ENCODE results near the gene ADCK2. TPM values are rescaled to one million over a fixed set of nuclear protein-coding genes. Genes with fewer than 3 reads are reported as not detected.
"Not testable (repeated sequence)": the region's sequence is repeated elsewhere in the genome, so short reads cannot be mapped to it uniquely, and the experiment has no call there.

ADCK2 gene, protein sequence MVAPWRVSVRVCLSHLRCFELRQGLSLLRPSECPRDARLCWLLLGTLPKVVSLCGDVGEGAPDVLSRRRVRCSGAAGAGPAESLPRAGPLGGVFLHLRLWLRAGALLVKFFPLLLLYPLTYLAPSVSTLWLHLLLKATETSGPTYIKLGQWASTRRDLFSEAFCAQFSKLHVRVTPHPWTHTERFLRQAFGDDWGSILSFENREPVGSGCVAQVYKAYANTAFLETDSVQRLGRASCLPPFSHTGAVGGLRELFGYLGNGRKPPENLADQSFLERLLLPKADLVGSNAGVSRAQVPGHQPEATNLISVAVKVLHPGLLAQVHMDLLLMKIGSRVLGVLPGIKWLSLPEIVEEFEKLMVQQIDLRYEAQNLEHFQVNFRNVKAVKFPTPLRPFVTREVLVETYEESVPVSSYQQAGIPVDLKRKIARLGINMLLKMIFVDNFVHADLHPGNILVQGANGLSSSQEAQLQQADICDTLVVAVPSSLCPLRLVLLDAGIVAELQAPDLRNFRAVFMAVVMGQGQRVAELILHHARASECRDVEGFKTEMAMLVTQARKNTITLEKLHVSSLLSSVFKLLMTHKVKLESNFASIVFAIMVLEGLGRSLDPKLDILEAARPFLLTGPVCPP
- polyA plus RNA-seq (ENCODE audit: insufficient read length): 13.1 TPM

DNA sequence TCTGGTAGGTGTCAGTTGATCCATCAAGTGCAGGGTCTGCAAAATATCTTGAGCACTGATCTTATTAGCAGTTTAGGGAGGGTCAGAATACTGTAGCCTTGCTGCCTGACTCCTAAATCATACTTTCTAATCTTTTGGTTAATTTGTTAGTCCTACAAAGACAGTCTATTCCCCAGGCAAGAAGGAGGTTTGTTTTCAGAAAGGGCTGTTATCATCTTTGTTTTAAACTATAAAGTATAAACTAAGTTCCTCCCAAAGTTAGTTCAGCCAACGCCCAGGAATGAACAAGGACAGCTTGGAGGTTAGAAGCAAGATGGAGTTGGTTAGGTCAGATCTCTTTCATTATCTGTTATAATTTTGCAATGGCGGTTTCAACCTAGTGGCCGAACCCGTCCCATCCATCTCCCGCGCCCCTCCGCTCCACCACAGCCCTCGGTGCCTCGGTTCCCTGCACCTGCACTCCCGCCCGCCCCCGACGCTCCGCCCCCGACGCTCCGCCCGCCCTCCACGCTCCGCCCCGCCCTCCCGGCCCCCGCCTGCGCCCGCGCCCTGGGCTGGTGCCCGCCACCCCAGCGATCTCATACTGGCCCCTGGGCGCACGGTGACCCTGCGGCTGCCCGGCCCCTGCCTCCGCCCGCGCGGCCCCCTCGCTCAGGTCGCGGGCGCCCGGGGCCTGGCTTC is at the start of gene ADCK2:
Gene ADCK2, plus strand, starts transcription at position 564 of the 681 bp plus-strand sequence. CDS start 386 bp downstream, outside the sequence.
- DNase-seq: no peak

DNA sequence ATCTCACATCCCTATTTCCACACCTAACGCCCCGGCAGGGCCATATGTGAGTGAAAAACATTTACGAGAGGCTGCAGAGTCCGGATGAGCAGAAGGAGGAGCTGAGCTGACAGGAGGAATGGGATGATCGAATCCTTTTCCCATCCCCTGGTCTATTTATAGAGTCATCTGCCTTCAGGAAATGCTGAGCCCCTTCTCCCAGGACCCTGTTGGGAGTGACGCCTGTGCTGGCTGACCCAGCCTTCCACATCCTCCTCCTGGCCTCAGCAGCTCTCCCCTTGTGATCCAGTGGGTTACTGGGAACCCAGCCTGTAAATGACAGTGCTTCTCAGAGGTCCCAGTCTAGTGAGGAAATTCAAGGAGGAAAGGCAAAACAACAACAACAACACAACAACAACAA is 48.8 kb upstream of the ADCK2 start:
- peak; percentile 86 for DNase-seq

DNA sequence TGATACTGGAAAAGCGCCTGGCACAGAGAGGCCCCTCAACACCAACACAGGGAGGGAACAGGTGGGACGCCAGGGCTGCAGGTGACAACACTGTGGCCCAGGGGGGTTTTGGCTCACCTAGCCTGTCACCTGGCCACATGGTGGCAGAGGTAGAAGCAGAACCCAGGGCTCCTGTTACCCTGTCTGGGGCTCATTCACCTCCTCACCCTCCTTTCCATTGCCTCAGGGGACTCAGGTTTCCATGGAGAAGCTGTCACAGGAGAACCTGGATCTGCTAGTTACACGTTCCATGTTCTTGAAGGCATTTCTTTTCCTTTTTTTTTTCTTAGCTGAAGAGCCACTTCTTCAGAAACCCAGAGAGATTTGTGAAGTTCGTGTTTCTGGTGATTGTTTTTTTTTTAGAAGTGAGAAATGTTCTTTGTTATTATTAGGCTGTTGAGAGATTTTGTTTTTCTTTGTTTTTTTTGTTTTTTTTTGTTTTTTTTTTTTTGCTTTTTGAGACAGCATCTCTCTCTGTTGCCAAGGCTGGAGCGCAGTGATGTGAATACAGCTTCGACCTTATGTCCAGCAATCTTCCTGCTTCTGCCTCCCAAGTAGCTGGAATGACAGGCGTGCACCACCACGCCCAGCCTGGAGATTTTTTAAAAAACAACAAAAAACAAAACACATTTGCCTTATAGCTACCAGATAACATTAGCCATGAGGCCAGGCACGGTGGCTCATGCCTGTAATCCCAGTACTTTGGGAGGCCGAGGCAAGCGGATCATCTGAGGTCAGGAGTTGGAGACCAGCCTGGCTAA is 48.2 kb upstream of the ADCK2 start:
- no peak for DNase-seq

DNA sequence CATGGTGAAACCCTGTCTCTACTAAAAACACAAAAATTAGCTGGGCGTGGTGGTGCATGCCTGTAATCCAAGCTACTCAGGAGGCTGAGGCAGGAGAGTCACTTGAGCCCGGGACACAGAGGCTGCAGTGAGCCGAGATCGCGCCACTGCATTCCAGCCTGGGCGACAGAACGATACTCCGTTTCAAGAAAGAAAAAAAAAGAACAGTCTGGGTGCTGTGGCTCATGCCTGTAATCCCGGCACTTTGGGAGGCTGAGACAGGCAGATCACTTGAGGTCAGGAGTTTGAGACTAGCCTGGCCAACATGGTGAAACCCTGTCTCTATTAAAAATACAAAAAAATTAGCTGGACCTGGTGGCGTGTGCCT is 47.6 kb upstream of the ADCK2 start:
- not testable (repeated sequence) for DNase-seq

DNA sequence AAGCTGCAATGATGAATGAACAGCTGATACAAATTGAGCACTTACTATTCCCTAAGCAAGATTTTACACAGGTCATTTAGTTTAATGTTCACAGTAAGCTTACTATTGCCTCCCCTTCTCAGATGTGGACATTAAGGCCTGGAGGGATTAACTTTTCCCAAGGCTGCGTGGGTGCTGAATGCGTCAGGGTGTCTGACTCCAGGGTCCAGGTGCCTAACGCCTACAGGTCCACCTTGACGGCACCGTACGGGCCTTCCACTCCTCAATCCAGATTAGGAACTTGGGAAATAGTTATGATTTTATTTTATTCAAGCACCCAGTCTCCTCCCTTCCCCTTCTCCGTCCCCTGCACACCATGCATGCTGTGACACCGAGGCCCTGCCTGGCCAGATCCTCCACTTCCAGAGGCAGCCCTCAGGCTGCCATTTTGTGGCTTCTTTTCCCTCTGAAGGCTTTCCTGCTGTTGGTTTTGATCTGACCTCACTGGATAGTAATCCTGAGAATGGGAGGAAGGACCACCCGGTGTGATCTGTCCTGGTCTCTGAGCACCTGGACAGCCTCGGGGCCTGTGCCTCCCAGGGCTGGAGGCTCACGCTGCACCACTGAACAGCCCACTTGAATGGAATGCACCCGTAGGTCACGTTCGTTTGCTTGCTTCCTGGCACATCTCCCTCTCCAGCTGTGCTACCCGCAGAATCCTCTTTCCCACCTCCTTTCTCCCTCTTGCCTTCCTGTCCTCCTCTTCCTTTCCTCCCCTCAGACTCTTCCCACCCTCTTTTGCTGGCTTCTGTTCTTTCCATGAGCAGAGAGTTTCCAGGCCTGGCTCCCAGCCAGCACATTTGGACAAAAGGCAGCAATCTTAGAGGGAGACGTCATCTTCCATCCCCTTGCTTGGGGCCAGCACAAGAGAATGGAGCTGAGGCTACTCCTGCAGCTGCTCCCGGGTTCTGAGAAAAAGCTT is 46.6 kb upstream of the ADCK2 start:
- peak; percentile 97 for DNase-seq

DNA sequence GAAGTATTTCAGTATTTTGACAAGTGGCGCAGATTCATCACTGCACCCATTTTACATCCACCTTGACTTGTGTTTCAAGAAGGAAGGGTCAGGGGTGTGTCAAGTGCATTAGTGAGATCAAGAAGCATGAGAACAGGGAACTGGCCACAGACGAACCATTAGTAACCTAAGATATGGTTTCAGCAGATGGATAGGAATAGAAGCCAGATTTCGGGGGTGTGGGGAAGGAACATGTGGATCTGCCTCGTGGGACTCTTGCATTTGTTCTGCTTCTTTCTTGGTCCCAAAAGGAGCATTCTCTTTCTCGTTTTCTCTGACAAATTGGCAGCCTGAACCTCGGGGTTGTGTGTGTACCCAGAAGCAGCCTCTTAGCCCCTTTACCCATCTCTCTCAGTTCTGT is 41.7 kb upstream of the ADCK2 start:
- DNase-seq: peak; percentile 75

DNA sequence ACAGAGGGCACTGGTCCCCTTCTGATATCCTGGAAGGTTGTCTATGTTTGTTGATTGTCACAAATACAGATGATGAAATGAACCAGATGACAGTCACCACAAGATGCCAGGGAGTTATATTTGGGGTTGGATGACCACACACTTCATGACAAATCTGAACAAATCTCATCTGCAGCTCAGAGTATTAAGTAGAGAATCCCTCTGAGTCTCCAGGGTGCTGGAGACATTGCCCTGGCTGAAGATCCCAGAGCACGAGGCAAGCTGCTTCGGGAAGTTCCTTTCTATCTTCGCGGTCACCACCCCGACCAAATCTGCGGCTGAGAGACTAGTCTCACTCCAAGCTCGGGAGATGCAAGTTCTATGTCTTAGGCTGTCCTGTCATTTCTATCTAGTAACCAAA is 41.1 kb upstream of the ADCK2 start:
- no peak for DNase-seq

DNA sequence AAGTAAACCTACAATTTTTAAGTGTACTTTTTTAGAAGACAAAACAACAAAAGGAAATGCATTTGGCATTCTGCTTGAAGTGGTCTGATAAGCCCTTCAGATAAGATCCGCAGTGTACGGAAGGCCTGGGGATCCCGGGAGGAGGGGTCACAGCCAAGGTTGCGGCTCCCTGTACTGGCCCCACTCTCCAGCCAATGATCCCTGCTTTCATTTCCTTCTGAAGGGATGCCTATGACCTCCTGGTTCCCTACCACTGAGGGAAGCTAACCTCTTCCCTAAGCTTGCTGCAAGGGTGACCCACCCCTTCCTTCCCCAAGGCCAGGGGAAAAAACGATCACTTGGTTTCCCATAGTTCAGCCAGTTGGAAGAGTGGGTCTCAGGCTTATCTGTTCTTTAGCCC is 37.4 kb upstream of the ADCK2 start:
- no peak for DNase-seq

DNA sequence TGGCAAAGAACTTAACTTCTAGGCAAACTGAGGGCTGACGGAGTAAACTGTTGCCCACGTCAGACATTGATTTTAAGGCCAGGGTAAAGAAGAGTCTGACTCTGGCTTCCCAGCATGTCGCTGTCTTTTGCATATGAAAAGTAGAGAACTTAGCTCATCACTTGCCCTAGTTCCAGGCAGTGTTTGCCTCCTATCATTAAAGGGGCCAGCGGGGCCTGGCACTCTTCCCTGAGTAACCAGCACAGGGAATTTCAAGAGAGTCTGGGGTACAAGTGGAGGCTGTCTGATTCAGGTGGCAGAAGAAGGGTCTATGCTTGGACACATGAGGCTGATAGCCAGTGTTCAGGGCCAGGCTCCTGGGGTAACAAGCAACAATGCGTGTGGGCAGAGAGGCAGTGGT is 36.9 kb upstream of the ADCK2 start:
- no peak for DNase-seq

DNA sequence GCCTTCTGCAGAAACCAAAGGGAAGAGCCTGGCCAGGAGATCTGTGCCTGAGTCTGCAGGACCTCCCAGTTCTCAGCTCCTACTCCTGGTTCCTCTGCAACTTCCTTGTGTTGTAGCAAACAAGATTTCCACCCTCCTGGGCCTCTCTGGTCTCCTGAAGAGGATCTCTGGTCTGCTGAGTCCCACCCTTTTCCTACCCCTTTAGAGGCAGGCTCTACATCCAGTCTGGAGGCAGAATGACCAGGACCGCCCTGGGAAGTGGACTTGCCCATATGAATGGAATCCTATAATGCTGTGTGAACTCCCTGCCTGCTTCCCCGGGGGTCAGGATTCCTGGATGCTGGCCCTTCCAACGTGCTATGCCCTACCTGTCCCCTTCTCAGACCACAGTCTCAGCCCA is 35.3 kb upstream of the ADCK2 start:
- no peak for DNase-seq

DNA sequence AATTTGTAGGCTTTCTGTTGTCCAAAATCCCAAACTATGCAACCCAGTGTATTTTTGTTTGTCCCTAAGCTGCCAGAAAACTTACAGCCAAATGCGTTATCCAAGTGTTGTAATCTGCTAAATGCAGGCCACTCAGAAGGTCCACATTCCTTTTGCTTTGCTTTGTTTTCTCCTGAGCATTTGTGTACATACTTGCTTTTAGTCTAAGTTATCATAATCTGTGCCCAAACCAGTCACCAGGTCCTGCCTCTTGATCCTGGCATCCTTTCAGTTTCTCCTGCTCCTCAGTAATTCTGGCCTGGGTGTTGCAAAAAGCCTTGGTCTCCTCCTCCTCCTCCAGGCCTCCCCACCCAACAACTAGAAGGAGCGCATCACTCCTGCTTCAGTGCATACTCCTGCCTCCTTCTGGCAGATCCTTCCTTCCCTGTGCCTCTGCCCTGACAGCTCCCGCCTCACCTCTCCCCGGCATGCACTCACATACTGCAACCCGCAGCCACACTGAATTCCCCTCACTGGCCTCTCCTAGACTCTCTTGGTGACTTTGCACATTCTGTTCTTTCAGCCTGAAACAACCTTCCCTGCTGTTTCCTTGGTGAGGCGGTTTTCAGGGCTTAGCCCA is 34.5 kb upstream of the ADCK2 start:
- DNase-seq: peak; percentile 73

DNA sequence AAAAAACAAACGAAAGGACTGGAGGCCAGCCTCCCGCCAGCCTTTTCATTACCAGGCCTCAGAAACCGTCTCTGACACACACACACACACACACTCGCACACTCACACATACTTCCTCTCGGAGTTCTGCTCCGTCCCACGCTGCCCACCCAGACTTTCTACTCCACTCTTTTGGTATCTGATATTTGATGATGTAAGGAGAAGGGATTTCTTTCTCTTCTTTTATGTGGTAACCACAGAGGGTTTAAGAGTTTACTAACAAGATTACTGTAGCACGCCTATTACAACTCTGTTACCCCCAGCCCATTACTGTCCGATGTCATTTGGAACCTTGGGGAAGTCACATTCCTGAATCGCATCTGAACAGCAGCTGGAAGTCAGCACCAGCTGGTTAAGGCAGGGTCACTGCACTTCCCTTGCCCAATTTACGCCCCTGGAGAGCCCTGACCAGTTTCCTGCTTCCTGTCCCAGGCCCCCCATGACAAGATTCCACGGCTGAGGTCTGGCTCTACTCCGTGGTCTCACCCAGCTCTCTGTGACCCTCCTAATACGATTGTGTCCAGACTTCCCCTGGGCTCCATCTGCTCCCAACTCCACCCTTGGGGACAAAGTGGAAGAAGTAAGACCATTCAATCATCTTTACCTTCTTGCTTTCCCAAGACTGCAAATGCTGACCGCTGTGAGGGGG is 33.2 kb upstream of the ADCK2 start:
- DNase-seq: peak; percentile 76

DNA sequence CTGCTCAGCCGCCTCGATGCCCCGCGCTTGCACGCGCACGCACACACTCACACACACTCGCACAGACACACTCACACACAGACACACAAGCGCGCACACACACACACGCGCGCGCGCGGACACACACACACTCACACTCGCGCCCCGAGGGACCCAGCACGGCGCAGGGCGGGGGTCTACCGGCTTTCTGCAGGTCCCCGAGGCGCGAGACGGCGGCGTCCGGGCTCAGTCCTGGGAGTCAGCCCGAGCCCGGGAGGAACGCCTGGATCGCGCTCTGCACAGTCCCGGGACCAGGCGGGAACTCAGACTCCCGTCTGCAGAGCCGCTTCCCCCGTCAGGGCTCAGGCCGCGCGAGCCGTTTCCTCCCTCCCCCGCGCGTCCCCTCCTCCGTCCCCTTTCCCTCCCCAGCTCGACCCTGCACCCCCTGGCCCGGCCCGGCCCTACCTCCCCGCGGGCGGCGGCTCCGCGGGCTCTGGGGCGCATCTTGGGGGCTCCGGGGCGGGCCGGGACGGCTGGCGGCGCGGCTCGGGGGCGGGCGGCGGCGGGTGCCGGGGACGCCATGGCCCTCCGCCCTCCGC is 32.6 kb upstream of the ADCK2 start:
- DNase-seq: no peak

DNA sequence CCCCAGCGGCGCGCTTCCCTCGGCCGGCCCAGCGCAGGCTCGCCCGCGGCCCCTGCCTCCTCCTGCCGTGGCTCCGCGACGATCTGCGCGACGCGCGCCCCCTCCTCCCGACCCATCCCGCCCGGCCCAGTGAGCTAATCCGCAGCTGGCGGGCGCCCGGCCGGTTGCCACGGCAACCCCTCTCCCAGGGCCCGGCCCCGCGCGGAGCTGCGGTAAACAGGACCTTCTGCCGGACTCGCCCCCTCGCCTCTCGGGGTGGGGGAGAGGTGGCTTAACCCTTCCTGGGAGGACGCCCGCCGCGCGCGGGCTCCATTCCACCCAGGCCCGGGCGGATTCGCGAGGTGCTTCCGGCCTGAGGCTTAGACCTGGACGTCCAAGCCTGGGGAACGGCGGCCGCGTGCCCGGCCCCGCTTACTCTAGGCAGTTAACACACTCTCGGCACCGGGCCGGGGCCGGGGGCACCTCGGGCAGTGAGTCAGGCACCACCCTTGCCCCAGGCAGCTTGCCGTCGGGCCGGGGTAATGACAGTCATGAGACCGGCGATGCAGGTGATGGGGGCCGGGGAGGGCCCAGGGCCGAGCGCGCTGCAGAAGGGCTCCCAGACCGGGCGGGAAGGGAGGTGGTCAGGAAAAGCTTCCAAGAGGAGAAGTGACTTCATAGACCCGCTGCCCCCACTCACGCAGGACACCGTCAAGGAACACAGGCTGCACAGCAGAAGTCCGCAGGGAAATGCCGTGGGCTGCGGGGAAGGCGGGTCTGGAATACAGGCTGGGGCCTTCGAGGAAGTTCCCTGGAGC is 31.8 kb upstream of the ADCK2 start, which contains the start of gene DENND2A:
Gene DENND2A, minus strand, starts transcription at position 87 of the 797 bp plus-strand sequence. CDS start 38,416 bp downstream, outside the sequence.
- DNase-seq: peak; percentile 93

DNA sequence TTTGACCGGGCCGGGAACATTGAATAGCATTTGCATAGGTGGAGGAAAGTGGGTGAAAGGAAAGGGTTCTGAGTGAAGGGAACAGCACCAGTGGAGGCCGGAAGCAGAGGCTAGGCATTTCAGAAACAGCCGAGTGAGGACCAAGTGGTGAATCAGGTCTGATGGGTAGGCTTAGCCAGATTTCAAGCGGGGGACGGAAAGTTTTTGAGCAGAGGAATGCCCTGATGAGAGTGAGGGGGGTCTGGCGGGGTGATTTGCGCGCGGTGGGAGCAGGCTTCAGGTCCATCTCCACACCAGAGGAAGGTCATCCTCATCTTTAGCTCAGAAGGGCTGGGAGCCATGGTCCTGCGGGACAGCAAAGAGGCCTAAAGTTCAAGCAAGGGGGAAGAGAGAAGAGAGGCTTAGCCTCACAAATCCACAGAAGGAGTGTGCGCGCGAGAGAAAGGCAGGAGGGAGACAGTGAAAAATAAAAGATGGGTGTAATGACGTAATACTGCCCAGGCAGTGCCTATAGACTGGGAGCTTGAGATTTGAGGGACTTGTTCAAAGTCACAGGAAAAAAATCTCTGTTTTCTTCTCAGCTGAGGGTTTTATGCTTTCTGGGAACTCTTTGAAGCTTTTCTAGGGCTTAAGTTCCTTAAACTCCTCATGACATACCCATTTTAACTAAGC is 31.1 kb upstream of the ADCK2 start:
- DNase-seq: peak; percentile 69

DNA sequence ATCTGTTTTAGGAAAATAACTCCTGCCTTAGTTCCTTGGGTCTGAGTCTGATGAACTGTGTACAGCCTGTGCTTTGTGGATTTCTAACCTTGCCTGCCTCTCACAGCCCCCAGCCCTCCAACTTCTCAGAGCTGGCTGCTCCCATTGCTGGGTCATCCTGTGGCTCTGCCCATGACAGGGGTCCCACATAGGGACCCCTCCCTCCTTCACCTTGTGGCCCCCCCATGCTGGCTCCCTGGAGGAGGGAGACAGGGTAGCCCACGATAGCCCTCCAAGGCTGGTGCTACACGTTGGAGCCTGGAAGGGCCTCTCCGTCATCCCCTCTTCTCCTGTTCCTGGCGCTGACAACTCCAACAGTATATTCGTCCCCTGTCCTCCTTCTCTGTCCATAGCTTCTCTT is 29.3 kb upstream of the ADCK2 start:
- DNase-seq: no peak

DNA sequence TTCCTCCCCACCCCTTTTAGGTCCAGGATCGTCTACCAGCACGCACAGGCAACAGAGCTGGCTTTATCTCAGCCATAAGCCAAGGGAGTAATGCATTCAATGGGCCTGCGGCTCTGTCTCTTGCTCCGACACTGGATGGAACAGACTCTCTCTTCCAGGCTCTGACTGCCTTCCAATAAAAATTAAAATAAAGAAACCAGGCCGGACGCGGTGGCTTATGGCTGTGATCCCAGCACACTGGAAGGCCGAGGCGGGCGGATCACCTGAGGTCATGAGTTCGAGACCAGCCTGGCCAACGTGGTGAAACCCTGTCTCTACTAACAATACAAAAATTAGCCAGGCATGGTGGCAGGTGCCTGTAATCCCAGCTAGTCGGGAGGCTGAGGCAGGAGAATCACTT is 28.0 kb upstream of the ADCK2 start:
- not testable (repeated sequence) for DNase-seq

DNA sequence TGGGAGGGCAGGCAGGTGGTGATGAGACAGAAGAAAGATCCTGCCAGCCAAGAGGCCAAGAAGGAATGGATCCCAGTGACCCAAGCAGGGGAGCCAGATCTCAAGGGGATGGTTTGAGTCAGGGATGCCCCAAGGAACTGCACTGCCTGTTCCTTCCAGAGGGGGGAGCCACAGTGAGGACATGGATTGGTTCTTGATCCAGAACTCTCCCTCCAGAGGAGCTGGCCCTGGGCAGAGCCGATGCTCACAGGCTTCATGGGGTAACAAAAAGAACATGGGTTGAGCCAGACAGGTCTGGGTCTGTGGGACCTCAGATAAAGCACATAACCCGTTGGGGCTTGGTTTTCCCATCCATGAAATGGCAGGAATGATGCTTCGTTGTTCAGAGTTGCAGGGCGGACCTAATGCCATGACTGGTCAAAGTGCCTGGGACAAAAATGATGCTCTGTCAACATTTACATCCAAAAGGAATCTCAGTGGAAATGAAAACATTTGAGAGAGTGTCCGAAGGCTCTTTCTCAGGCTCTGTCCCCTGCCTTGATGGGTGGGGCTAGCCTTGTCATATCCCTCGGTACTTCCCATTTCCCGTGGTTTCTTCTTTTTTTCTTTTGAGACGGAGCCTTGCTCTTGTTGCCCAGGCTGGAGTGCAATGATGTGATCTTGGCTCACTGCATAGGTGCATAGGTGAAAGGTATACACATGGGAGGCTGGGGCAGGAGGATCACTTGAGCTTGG is 27.4 kb upstream of the ADCK2 start:
- no peak for DNase-seq
